ENCODE results near the gene WFS1.

WFS1 gene

DNA sequence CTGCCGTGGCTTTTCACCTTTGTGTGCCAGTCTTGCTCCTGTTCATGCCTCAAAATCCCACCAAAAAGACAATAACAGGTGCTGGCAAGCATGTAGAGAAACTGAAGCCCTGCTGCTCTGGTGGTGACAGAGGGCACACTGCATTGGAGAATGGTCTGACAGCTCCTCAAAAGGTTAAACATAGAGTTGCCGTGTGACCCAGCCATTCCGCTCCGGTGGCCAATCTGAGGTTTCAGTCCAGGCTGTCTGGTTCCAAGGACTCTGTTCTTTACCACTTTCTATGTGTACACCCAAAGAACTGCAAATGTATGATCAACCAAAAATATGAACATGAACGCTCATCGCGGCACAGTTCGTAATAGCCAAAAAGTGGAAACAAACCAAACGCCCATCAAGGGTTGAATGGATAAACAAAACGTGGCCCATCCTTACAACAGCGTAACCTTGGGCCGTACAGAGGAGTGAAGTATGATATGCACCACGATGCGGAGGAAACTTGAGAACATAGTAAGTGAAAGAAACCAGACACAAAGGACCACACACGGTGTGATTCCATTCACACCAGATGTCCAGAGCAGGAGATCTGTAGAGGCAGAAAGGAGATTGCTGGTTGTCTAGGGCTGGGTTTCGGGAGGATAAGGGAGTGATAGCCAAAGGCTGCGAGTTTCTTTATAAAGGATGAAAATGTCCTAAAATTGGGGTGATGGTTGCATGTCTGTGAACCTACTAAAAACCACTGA, 33.6 kb upstream of the WFS1 start:
- DNase-seq, result no peak

DNA sequence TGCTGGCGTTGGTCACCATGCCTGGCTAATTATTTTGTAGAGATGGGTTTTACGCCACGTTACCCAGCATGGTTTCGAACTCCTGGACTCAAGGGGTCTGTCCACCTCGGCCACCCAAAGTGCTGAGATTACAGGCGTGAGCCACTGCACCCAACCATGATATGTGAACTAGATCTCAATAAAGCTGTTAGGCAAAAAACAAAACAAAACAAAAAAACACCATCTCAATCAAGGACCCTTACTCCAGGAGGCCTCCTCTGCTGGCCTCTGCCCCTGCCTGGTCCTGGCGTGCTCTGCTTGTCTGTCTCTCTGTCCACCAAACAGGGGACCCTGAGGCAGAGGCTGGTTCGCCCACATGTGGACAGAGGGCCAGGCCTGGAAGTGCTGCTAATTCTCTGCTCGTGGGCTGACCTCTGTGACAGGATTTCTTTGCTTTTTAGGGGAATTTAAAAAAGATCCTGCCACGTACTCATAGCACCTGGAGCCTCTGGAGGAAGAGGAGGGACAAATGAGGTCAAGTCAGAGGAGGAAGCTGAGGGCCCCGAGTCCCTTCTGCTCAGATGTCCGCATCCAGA, 32.7 kb upstream of the WFS1 start:
- no peak for DNase-seq

DNA sequence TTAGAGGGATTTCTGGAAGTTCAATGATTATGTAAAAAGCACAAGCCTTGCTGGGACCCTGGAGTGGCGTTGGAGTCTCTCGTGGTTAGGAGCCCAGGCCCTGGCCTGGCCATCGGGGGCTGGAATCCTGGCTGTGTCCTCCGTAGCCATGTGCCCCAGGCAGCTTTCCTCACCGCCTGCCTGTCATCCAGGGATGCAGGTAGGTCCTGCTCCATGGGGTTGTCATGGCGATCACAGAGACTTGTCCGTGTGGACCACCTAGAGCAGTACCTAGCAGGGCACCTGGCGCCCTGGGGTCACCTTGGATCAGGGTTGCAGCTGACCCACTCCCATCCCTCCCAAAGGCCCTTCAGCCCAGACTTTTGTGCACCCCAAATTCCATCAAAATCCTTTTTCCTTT, 30.2 kb upstream of the WFS1 start:
- DNase-seq, result no peak

DNA sequence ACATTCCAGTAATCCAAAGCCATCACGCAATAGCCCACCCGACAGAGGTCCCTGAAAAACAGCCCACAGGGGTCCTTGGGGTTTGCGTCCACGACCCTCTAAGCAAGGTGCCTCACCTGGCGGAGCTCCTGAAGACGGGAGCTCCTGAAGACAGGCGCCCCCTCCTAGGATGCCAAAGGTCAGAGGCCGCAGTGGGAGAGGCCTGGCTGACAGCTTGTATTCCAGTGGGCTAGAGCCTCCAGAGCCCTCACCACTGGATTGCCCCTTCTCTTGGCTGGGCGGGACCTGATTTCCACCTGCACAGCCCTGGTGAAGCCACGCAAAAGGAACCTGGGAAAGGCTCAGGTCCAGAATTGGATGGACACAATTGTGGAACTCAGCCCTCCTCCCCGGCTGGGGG, 29.7 kb upstream of the WFS1 start:
- DNase-seq, result no peak

DNA sequence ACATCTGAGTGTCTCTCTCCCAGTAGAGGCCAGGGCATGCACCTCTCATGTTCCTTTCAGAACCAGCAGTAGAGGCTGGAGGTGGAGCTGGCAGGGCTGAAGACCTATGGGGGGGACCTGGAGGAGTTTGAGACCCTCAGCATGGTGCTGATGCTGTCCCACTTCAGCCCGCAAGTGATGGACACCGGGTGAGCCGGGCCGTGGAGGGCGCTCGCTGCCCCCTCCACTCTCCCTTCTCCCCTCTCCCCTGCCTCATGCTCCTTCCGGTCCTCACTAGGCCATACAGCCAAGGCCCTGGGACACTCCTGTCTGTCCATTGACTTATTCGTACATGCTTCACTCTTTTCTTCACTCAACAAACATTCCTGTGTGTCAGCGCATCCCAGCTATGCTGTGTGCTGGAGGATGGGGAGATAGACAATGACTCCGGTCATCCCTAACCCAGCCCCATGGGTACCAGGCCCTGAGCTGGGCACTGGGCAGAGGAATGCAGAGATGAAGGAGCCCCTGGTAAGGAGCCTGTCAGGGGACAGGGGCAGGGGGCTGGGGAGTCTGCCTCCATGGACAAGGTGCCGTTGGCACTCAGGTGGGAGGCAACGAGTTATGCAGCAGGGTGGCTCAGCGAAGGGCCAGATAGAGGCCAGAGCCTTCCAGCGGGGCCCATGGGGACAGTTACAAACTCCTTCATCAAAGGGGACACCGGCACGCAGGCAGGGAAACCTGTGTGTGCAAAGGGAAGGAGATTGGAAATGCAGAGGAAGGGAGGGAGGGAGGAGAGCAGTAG, 28.4 kb upstream of the WFS1 start:
- DNase-seq, result no peak

DNA sequence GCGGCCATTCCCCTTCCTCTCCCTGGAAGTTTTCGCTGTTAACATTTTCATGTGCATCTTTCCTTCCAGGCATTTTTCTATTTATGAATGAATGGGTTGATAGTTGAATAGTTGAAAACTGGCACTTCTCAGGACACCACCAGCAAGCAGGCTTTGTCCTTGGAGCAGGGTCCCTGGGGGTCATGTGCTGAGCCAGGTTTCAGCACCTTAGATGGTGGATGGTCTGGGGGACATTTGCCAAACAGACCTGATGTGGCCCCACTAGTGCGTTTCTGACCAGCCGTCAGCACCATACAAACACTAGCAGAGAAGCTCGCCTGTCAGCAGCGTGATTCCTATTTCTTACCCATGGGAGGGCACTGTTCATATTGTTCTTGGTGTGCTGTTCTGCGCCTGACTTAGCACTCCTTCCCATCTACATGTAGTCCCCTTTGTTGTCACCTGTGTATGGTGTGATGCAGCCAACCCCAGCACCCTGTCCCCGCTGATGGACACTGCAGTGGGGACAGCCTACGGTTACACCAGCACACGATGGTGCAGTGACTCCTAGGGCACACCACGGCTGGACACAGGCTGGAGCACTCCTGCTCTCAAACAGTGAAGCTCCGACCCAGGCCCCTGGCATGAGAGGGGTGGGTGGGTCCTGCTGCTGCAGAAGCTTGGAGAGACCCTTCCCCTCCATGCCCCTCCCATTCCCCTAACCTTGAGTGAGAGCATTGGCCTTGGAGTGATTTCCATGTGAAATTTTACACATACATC, 27.2 kb upstream of the WFS1 start:
- DNase-seq, result no peak

DNA sequence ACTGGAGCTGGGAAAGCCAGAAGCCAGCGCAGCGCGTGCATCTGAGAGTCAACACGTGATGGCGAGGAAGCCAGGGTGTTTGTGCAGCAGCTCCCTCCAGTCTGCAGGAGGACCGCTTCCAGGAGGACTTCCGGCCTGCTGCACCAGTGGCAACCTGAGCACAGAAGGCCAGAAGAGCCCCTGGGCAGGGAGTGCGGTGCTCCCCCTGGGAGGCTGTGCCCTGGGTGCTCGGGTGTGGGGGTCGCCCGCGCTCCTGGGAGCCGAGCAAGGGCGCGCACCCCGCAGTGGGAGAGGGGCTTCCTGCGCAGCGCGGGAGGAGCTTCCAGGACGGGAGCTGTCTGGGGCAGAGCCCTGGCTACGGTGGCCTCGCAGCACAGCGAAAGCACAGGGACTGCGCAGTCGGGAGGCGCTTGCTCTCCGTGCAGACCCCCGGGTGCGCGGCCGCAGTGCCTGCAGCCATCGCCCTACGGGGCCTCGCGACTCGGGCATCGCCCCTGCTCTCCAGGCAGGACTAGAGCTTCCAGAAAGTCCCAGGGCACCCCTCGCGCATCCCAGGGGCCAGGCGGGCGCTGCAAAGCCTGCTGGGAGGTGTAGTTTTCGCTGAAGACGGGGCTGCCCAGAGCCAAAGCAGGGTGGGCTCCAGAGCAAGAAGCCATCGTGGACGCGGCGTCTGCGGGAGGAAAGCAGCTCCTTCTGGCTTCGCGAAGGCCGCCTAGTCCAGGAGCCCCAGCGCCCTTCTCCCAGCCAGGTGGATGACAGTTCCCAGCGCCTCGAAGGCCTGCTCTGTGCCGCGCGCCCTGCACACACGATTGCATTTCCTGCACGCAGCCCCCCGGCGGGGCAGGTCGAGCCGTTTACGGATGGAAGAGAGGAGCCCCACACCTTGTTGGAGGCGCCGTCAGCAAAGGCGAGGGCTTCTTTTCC, 24.1 kb upstream of the WFS1 start:
- DNase-seq, result no peak

DNA sequence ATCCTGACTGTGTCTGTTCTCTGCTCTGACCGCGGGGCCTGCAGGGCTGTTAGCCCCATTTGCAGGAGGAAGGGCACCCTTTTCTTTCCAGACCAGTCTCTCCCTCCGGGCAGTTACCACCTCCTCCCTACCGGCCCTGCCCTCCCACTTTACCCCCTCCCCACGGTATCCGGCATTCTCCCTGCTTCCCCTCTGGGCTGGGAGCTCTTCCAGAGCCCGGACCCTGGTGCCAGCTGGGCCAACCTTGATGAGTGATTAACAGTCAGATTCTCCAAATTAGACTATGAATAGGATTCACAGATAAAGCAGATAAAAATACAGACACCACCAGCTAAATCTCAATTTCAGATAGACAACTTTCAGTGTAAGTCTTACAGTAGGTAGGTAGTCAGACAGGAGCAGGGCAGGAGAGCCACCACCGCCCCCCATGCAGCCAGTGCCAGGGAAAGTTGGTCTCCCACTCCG, 23.4 kb upstream of the WFS1 start:
- no peak for DNase-seq

DNA sequence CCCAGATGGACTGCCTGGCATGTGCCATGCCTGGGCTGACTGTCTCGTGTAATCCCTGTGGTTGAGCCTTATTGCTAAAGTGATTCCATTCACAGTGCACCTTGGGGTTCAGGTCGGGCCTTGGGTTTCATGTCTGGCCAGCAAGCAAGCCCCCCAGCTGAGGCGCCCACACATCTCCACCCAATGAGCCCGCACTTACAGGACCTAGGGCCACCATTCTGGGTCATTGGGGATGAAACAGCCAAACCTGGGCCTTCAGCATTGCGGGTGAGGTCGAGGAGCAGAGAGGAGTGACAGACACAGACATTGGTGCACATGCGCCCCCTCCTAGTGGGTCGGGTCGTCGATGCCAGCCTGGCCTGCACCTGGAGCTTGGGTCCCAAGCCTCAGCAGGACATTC, 21.3 kb upstream of the WFS1 start:
- DNase-seq, result no peak

DNA sequence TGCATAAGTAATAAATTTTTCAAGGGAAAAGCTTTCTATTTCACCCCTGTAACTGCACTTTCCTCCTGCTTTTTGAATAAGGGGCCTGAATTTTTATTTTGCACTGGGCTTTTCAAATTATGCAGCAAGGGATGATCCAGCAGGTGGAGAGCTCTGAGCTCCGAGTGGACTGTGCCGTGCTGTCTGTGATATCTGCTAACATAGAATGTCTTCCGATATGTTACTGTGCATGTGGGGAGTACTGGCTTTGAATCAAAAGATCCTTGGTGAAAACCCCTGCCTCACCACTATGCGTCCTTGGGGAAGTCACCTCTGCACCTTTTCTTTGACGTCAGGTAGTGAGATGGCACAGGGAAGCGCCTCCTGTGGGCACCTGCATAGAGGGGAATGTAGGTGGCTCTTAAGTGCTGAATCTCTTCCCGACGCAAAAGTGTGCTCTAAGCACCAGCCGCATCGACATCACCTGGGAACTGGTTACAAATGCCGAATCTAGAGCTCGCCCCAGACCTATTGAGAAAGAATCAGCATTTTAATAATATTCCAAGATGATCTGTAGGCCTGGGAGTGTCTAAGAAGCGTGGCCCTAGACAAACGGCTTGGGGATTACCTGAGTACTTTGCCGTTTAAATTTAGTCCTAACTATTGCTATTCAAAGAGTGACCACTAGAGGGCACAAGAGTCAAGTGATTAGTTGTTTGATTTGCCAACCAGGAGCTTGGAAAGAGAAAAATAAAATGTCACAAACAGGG, 19.2 kb upstream of the WFS1 start:
- no peak for DNase-seq

DNA sequence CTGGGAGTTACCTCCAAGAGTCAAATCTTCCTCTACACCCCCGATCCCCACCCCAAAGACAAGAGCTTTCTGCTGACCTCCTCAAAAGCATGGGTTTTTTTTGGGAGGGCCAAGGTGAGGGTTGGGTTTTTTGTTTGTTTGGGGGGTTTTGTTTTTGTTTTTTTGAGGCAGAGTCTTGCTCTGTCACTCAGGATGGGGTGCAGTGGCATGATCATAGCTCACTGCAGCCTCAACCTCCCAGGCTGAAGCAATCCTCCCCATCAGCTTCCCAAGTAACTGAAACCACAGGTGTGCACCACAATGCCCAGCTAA, 18.7 kb upstream of the WFS1 start:
- DNase-seq, result no peak

DNA sequence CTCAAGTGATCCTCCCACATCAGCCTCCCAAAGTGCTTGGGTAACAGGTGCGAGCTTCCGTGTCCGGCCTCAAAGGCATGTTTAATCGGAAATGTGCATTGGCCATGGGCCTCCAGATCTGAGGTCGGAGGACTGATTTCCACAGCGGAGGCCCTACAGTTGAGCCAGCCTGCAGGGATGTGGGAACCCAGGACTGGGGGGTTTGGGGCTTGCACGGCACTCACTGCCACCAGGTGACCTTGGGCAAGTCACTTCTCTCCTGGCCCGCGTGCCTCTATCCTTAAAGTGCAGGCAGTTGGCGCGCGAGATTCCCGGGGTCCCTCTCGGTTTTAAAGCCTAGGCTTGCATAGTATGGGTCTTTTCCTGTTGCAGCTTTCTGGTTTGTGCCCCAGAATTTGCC, 18.3 kb upstream of the WFS1 start:
- DNase-seq, result no peak

DNA sequence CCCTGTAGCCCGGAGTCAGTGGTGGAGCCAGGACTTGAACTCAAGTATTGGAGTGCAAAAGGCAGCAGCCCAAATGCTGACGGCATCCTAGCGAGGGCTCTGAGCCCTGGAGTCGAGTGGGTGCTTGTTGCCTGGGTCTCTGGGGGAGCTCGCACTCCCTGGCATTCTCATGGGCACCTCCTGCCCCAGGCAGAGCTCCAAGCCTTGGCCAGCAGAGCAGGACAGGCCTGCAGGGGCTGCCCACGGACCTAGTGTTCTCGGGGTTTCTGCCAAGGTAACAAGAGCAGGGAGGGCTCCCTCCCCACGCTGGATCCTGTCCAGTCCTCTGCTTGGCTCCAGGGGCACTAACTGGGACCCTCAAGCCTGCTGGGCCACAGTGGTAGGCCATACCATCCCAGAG, 17.6 kb upstream of the WFS1 start:
- DNase-seq, result no peak

DNA sequence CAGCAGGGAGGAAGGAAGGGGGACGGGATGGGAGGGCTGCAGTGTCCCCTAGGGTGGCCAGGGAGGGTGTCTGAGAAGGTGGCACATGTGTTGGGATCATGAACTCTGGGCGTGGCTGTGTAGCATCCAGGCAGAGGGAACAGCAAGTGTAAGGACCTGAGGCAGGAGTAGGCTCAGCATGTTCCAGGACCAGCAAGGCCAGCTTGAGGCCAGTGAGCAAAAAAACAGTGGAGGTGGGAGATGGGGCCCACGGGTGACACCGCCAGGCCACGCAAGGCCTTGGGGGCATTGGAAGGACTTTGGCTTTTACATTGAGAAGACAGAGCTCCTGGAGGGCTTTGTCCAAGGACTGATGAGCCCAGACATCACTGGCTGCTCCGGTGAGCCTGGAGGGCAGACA, 16.5 kb upstream of the WFS1 start:
- DNase-seq, result no peak

DNA sequence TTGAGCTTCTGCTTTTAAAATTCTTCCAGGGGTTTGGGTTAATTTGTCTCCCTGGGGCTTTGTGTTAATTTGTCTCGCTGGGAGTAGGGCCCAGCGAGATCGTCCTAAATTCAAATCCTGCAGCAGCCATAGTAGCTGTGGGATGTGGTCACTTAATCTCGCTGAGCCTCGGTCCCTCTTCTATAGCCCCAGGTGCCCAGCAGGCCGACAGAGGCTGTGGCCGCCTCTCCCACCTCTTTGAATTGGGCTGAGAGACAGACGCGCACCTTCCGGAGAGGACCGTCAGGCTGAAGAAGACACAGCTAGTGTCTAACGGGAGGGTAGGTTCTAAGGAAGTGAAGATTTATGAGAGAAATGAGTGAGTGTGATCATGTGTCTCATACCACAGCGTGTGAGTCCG, 15.7 kb upstream of the WFS1 start:
- no peak for DNase-seq

DNA sequence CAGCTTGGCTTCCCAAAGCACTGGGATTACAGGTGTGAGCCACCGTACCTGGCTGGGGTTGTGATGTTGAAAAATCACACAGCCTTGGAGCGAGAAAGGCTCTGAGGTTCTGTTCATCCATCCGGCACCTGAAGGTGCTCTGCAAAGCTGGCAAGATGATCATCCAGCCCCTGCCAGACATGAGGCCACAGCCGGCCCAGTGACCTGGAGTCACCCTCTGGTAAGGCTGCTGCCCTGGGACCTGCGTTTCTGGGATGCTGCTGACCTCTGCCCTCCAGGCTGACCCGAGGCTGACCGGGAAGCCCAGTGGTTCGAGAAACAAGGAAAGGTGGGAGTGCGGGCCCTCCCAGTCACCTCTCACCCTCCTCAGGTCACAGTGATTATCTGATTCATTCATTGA, 13.5 kb upstream of the WFS1 start:
- no peak for DNase-seq

DNA sequence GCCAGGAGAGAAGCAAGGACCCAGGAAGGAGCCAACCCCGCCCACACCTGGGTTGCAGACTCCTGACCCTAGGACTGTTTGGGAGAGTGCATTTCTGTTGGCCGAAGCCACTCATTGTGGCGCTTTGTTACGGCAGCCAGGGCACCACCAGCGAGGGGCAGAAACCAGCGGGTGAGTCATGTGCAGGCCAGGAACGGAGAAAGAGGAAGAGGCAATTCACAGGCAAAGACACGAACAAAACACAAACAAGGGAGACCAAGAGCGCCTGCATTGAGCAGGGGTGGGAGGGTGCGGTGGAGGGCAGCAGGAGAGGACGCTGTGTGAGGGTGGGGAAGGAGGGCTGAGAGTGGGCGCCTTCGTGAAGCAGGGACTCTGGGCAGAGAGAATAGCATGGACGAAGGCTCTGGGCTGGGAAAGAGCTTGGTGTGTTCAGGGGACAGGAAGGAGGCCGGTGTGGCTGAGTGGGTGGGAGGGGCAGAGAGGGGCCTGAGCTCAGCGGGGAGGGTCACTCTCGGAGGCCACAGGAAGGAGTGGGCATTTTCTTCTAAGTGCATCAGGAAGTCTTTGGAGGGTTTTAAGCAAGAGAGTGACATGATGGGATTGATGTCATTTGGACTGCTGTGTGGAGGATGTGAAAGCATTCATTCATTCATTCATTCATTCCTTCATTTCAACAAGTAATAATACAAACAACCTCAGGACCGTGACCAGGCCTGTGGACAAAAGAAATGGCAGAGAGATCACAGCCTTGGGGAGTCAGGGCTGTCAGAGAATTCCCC, 12.2 kb upstream of the WFS1 start:
- DNase-seq, result no peak

DNA sequence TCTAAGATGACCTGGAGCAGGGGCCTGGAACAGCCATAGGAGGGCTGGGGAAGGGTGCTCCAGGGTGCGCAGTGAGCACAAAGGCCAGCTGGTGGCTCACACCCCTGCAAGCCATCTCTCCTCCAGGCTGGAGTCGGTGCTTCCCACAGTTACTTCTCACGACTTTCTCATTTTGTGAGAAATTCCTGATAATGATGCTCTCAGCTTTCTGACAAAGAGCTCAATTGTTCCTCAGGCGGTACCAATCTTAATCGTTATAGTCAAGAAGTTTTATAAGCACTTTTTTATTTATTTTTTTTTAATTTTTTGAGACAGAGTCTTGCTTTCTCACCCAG, 11.7 kb upstream of the WFS1 start:
- DNase-seq, result no peak

DNA sequence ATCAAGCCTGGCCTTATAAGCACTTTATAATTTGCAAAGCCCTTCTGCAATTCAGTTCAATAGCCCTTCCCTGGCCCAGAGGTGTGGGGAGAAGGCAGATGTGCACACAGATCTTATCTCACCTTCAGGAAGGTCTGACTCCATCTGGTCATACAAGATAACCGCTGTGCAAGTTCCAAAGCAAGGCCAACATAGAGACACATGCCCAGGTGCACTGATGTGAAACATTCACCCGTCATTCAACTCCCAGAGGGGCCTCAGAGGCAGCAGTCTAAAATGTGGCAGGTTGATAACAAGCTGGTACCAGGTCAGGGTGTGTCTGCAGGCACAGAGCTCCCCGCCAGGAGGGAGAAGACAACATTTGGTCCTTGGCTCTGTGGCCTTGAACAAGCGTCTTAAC, 10.9 kb upstream of the WFS1 start:
- DNase-seq, result no peak

DNA sequence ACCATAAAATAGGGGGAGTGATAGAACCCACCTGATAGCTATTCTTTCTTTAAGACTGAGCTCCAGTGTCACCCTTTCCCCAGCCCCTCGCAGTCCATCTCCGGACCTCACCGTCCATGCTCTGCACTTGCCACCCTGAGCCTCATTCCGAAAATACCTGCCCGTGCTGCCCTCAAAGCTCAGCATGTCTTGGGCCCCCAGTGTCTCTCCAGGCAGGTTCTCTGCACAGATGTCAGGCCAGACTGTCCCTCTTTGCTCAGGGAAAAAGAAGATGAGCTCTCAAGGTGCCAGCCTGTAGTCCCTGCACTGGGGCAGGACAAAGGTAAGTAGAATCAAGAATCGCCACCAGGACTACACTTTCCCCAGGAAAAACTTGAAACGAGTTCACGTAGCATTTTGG, 9.8 kb upstream of the WFS1 start:
- no peak for DNase-seq

DNA sequence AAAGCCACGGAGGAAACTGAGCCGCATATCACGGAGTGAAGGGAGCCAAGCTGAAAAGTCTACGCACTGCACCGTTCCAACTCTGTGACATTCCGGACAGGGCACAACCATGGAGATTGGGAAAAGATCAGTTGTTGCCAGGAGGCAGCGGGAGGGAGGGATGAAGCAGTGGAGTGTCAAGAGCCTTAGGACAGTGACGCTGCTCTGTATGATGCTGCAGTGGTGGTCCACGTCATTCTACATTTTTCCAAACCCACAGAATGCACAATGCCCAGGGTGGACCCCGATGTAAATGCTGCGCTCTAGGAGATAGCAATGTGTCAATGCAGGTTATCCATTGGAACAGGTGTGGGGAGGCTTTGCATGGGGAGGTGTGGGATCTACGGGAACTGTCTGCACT, 7.5 kb upstream of the WFS1 start:
- DNase-seq, result no peak
